Mammary epithelial cell (primary cell): ENCODE results near the gene ADAM8.
"Not testable (repeated sequence)": the region's sequence is repeated elsewhere in the genome, so short reads cannot be mapped to it uniquely, and the experiment has no call there.

ENCODE experiments used
- EZH2 ChIP-seq: IDR thresholded peaks from 2 replicates; pipeline ENCODE4 v1.6.1; 2012; ENCODE audit warnings: low read length, inconsistent platforms, borderline replicate concordance
- TF ChIP-seq, protein P1 (sequence below), 2 donors: IDR thresholded peaks in 1 of 2; conservative IDR thresholded peaks in 1 of 2; 2 replicates each; pipeline ENCODE4 v1.5.1; 2011 to 2012; ENCODE audit warnings: inconsistent platforms in 2 of 2, low read length in 2 of 2, mild to moderate bottlenecking in 2 of 2, control low read depth in 1 of 2, low read depth in 1 of 2; ENCODE audit not compliant: insufficient read depth in 1 of 2; ENCODE audit errors: extremely low read depth in 1 of 2

DNA sequence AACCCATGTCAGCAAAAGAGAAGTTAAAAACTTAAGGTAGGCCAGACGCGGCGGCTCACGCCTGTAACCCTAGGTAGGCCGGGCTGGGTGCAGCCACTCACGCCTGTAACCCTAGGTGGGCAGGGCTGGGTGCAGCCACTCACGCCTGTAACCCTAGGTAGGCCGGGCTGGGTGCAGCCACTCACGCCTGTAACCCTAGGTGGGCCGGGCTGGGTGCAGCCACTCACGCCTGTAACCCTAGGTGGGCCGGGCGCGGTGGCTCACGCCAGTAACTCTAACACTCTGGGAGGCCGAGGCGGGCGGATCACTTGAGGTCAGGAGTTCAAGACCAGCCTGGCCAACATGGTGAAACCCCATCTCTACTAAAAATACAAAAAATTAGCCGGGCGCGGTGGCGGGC lies 54.9 kb downstream of the ADAM8 start:
- TF ChIP-seq EZH2, result not testable (repeated sequence)
- TF ChIP-seq, protein P1, sequence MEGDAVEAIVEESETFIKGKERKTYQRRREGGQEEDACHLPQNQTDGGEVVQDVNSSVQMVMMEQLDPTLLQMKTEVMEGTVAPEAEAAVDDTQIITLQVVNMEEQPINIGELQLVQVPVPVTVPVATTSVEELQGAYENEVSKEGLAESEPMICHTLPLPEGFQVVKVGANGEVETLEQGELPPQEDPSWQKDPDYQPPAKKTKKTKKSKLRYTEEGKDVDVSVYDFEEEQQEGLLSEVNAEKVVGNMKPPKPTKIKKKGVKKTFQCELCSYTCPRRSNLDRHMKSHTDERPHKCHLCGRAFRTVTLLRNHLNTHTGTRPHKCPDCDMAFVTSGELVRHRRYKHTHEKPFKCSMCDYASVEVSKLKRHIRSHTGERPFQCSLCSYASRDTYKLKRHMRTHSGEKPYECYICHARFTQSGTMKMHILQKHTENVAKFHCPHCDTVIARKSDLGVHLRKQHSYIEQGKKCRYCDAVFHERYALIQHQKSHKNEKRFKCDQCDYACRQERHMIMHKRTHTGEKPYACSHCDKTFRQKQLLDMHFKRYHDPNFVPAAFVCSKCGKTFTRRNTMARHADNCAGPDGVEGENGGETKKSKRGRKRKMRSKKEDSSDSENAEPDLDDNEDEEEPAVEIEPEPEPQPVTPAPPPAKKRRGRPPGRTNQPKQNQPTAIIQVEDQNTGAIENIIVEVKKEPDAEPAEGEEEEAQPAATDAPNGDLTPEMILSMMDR (conservative IDR thresholded peaks at IDR 0.05 in 1 of 2, IDR thresholded peaks at IDR 0.05 in 1 of 2; ENCODE audit: extremely low read depth in 1 of 2, insufficient read depth in 1 of 2, low read depth in 1 of 2, low read length in 2 of 2), result not testable (repeated sequence)
